Uterus (tissue), 4 donors: ENCODE data around the gene RPL18. TPM values are rescaled to one million over a fixed set of nuclear protein-coding genes. Genes with fewer than 3 reads are reported as not detected.

Source experiments
- DNase-seq, 2 donors: peaks; one replicate each; pipeline ENCODE4 v3.0.0-alpha.2; 2019 to 2020
- H3K27ac ChIP-seq, 2 donors: fragments of 200-600 bp; sonication (generic); 1 replicate in 1 of 2; 2 replicates in 1 of 2; pipeline ENCODE4 v1.5.1; 2016 to 2018
- H3K27me3 ChIP-seq, 2 donors: fragments of 200-600 bp; sonication (generic); one replicate each; pipeline ENCODE4 v1.5.1; 2018 to 2019; ENCODE audit warnings: control low read depth in 1 of 2
- H3K36me3 ChIP-seq, 2 donors: fragments of 200-600 bp; sonication (generic); one replicate each; pipeline ENCODE4 v1.5.1; 2019; ENCODE audit warnings: control low read depth in 1 of 2
- H3K4me1 ChIP-seq, 2 donors: fragments of 200-600 bp; sonication (generic); one replicate each; pipeline ENCODE4 v1.5.1; 2018 to 2019; ENCODE audit warnings: control low read depth in 1 of 2
- H3K4me3 ChIP-seq, 2 donors: fragments of 200-600 bp; sonication (generic); 1 replicate in 1 of 2; 2 replicates in 1 of 2; pipeline ENCODE4 v1.5.1; 2018 to 2019; ENCODE audit warnings: mild to moderate bottlenecking in 1 of 2
- H3K9me3 ChIP-seq, 2 donors: fragments of 200-600 bp; sonication (generic); one replicate each; pipeline ENCODE4 v1.5.1; 2019; ENCODE audit warnings: control low read depth in 1 of 2
- POLR2A ChIP-seq, 2 donors: fragments of 450-650 bp; IDR thresholded peaks; one replicate each; pipeline ENCODE4 v1.6.1; 2016; ENCODE audit warnings: antibody characterized with exemption in 2 of 2, mild to moderate bottlenecking in 1 of 2, moderate library complexity in 1 of 2
- intact Hi-C: fragments of 100-400 bp; cut with DNase I; formaldehyde crosslinking; loops from one replicate; pipeline ENCODE4 v1.15.1; 2023; ENCODE audit warnings: low total_unique reads
- total RNA-seq, 4 donors: library from RNA; depleted of rRNA in 3 of 4; stranded (reverse); fragments of >200 nt in 3 of 4; gene quantifications; one replicate each; pipeline versions ENCODE4 v1.1.0 to v1.2.4, GENCODE V29; 2014 to 2023
- TF ChIP-seq, protein P1 (sequence below), 4 experiments: fragments of 200-600 bp in 2 of 4; fragments of 450-650 bp in 2 of 4; sonication (generic) in 2 of 4; IDR thresholded peaks; one replicate each; pipeline ENCODE4 v1.5.1; 2016 to 2019; ENCODE audit warnings: antibody characterized with exemption in 4 of 4, mild to moderate bottlenecking in 2 of 4, moderate library complexity in 1 of 4
- donor health status: DM: yes; HTN: yes; CAD: no.

Gene RPL18
- total RNA-seq, 4 donors from 2014 or later = 1,515 to 5,795 (median 3,195) TPM

DNA sequence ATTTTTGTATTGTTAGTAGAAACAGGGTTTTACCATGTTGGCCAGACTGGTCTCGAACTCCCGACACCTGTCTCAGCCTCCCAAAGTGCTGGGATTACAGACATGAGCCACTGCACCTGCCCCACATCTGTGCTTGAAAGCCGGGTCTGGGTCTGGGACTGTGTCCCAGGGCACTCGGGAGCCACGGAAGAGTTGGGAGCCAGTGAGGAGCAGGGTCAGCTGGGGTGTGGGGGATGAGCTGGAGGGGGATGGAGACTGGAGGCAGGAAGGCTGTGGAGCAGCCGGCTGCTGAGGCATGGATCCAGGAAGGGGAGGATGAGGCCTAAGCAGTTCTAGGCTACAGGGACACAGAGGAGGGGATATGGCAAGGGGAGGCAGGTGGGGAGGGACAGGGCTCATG lies 23.1 kb downstream of the RPL18 start:
- Histone ChIP-seq H3K9me3 (no peaks in the 10 kb centered on the region), H3K27me3 (no peaks in the 10 kb centered on the region), H3K4me3 (no peak overlapping the region), H3K27ac (no peak overlapping the region), H3K4me1 (no peaks in the 10 kb centered on the region), H3K36me3 (no peaks in the 10 kb centered on the region)
- DNase-seq = no peak
- intact Hi-C loops = no loop called here
- no peak for TF ChIP-seq POLR2A (IDR thresholded peaks at IDR 0.05)
- TF ChIP-seq, protein P1, sequence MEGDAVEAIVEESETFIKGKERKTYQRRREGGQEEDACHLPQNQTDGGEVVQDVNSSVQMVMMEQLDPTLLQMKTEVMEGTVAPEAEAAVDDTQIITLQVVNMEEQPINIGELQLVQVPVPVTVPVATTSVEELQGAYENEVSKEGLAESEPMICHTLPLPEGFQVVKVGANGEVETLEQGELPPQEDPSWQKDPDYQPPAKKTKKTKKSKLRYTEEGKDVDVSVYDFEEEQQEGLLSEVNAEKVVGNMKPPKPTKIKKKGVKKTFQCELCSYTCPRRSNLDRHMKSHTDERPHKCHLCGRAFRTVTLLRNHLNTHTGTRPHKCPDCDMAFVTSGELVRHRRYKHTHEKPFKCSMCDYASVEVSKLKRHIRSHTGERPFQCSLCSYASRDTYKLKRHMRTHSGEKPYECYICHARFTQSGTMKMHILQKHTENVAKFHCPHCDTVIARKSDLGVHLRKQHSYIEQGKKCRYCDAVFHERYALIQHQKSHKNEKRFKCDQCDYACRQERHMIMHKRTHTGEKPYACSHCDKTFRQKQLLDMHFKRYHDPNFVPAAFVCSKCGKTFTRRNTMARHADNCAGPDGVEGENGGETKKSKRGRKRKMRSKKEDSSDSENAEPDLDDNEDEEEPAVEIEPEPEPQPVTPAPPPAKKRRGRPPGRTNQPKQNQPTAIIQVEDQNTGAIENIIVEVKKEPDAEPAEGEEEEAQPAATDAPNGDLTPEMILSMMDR (IDR thresholded peaks at IDR 0.05) = no peak

DNA sequence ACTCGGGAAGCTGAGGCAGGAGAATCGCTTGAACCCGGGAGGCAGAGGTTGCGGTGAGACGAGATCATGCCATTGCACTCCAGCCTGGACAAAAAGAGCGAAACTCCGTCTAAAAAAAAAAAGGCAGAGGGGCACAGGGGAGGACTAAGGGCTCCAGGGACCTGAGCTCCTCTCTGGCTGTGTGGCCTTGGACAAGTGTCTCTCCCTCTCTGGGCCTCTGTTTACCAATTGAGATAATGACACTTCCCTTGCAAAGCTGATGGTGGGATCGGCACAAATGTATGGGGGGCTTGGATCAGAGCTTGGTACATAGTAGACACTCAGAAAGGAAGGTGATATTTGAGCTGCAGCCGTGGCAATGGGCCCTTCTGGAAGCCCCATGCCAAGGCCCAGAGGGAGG lies 23.8 kb downstream of the RPL18 start:
- no peak for TF ChIP-seq POLR2A (IDR thresholded peaks at IDR 0.05)
- TF ChIP-seq, protein P1 (IDR thresholded peaks at IDR 0.05) = no peak
- no peaks in the 10 kb centered on the region for H3K36me3 ChIP-seq
- no peak overlapping the region for H3K27ac ChIP-seq
- intact Hi-C loops = no loop called here
- no peaks in the 10 kb centered on the region for H3K4me1 ChIP-seq
- no peak for DNase-seq
- no peaks in the 10 kb centered on the region for H3K27me3 ChIP-seq
- H3K9me3 ChIP-seq = no peaks in the 10 kb centered on the region
- H3K4me3 ChIP-seq = no peak overlapping the region

DNA sequence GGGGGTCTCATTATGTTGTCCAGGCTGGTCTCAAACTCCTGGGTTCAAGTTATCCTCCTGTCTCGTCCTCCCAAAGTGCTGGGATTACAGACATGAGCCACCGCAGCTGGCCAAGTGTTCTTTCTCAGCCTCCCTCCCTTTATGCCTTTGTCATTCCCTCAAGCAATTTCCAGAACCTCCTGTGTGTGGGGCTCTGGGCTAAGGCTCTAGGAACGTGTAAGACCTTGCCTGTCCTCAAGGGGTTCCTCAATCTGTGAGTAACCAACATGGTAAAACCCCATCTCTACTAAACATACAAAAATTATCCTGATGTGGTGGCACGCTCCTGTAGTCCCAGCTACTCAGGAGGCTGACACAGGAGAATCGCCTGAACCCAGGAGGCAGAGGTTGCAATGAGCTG lies 28.0 kb downstream of the RPL18 start:
- DNase-seq = no peak
- intact Hi-C loops = no loop called here
- no peak overlapping the region for H3K27ac ChIP-seq
- no peaks in the 10 kb centered on the region for H3K9me3 ChIP-seq
- no peak overlapping the region for H3K4me3 ChIP-seq
- no peaks in the 10 kb centered on the region for H3K36me3 ChIP-seq
- no peaks in the 10 kb centered on the region for H3K4me1 ChIP-seq
- TF ChIP-seq POLR2A (IDR thresholded peaks at IDR 0.05) = no peak
- TF ChIP-seq, protein P1 (IDR thresholded peaks at IDR 0.05) = no peak
- H3K27me3 ChIP-seq = no peaks in the 10 kb centered on the region

DNA sequence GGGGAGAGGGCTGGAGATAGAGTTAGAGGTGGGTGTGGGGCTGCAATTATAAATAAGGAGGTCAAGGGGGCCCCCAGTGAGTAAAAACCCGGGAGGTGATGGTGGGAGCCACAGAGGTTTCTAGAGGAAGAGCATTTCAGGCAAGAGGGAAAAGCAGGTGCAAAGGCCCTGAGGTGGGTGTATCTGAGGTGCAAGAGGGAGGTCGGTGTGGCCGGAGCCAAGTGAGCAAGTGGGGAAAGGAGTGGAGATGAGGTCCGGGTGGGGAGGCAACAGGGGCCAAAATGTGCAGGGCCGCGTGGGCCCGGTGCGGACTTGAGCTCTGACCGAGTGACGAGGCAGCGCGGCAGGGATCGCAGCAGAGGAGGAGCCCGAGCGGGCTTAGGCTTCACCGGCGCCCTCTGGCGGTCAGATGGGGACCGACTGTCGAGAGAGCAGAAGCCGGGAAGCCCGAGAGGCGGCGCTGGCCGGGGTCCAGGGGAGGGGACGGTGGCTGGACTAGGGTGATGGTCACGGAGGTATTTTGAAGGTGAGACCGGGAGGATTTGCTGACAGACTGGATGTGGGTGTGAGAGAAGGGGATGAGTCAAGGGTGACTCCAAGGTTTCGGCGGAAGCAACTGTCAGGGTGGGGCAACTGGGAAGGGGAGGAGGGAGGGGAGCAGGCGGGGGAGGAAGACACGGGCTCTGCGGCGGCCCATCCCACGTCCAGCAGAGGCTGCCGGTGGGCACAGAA lies 30.1 kb downstream of the RPL18 start:
- no peaks in the 10 kb centered on the region for H3K27me3 ChIP-seq
- DNase-seq = peak; percentile 82 to 83
- no peaks in the 10 kb centered on the region for H3K9me3 ChIP-seq
- H3K27ac ChIP-seq = no peak overlapping the region
- H3K4me1 ChIP-seq = no peaks in the 10 kb centered on the region
- no peaks in the 10 kb centered on the region for H3K36me3 ChIP-seq
- no peak overlapping the region for H3K4me3 ChIP-seq
- intact Hi-C loops = loop anchor here (10.0 kb wide), 1 partner anchor 94 kb away; no protein-coding TSS in a partner anchor
- TF ChIP-seq, protein P1 (IDR thresholded peaks at IDR 0.05) = peak; percentile 77 to 90 (median 88)
- no peak for TF ChIP-seq POLR2A (IDR thresholded peaks at IDR 0.05)

DNA sequence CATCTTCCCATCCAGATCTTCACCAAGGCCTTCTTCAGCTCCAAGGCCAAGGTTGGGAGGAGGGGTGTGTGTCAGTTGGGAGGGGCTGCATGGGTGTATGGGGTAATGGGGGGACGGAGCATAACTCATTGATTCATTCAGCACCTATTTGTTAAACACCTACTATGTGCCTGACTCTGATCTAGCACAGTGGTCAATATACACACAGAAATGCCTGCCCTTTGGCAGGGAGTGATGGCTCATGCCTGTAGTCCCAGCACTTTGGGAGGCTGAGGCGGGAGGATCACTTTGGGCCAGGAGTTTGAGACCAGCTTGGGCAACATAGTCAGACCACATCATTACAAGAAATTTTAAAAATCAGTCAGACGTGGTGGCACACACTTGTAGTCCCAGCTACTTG lies 31.6 kb downstream of the RPL18 start:
- H3K27me3 ChIP-seq = no peaks in the 10 kb centered on the region
- H3K9me3 ChIP-seq = no peaks in the 10 kb centered on the region
- TF ChIP-seq POLR2A (IDR thresholded peaks at IDR 0.05) = no peak
- TF ChIP-seq, protein P1 (IDR thresholded peaks at IDR 0.05) = no peak
- H3K4me3 ChIP-seq = no peak overlapping the region
- no peak for DNase-seq
- intact Hi-C loops = loop anchor here (10.0 kb wide), 1 partner anchor 93 kb away; no protein-coding TSS in a partner anchor
- no peaks in the 10 kb centered on the region for H3K36me3 ChIP-seq
- H3K27ac ChIP-seq = no peak overlapping the region
- H3K4me1 ChIP-seq = no peaks in the 10 kb centered on the region
